Natural killer cell treated with Interleukin-12 subunit alpha and Interleukin-12 subunit beta and Interleukin-15 and Interleukin-18, amount 100 ng/mL, for 72 hours (primary cell): Measurements from ENCODE around the gene SDK1. TPM values are rescaled to one million over a fixed set of nuclear protein-coding genes. Genes with fewer than 3 reads are reported as not detected.

Source experiments
- ATAC-seq, 2 donors: fragments of 150-1000 bp; cut with Tn5 transposase in 1 of 2; sonication (Bioruptor Pico), chemical (Tn5 transposase) in 1 of 2; 2 replicates each; pipeline ENCODE4 v1.10.0; 2021
- DNase-seq: peaks from one replicate; pipeline ENCODE4 v3.0.0; 2022; ENCODE audit warnings: low spot score
- H3K27ac Mint-ChIP-seq, 2 donors: 1 replicate in 1 of 2; 2 replicates in 1 of 2; pipeline ENCODE4 v1.8.0; 2022; ENCODE audit warnings: mixed read lengths in 2 of 2, mild to moderate bottlenecking in 1 of 2, moderate library complexity in 1 of 2
- H3K27me3 Mint-ChIP-seq, 2 donors: 1 replicate in 1 of 2; 2 replicates in 1 of 2; pipeline ENCODE4 v1.8.0; 2022; ENCODE audit warnings: mixed read lengths in 2 of 2
- H3K36me3 Mint-ChIP-seq: one replicate; pipeline ENCODE4 v1.8.0; 2022; ENCODE audit warnings: mixed read lengths
- H3K4me1 Mint-ChIP-seq, 2 donors: 1 replicate in 1 of 2; 2 replicates in 1 of 2; pipeline ENCODE4 v1.8.0; 2022; ENCODE audit warnings: low read depth in 2 of 2, mixed read lengths in 2 of 2, mild to moderate bottlenecking in 1 of 2
- H3K4me3 Mint-ChIP-seq: one replicate; pipeline ENCODE4 v1.8.0; 2022; ENCODE audit warnings: mixed read lengths
- H3K9me3 Mint-ChIP-seq: 2 replicates; pipeline ENCODE4 v1.8.0; 2022; ENCODE audit warnings: mixed read lengths
- total RNA-seq, 2 donors: library from RNA; stranded (reverse); gene quantifications; one replicate each; pipeline ENCODE4 v1.2.3, GENCODE V29; 2022

Gene SDK1
- total RNA-seq, 2 donors from 2014 or later: 0.20 to 0.40 TPM

- Mint-ChIP-seq H3K4me3 (no peak overlapping the region), H3K9me3 (no peaks in the 10 kb centered on the region), H3K4me1 (no peaks in the 10 kb centered on the region), H3K36me3 (no peaks in the 10 kb centered on the region), H3K27ac (no peak overlapping the region), H3K27me3 (peaks cover 39 to 71% of the 10 kb centered on the region in 2 donors)
- DNase-seq (no peak), ATAC-seq (no peak)
Observed at GRCh38 chr7:3378390-3379150, 77.5 kb downstream of the SDK1 start.

- Mint-ChIP-seq H3K4me3 (no peak overlapping the region), H3K27me3 (peaks cover 33 to 59% of the 10 kb centered on the region in 2 donors), H3K9me3 (no peaks in the 10 kb centered on the region), H3K4me1 (no peaks in the 10 kb centered on the region), H3K27ac (no peak overlapping the region), H3K36me3 (no peaks in the 10 kb centered on the region)
- DNase-seq (no peak), ATAC-seq (no peak)
Observed at GRCh38 chr7:3380034-3380433, 79.0 kb downstream of the SDK1 start.

DNA sequence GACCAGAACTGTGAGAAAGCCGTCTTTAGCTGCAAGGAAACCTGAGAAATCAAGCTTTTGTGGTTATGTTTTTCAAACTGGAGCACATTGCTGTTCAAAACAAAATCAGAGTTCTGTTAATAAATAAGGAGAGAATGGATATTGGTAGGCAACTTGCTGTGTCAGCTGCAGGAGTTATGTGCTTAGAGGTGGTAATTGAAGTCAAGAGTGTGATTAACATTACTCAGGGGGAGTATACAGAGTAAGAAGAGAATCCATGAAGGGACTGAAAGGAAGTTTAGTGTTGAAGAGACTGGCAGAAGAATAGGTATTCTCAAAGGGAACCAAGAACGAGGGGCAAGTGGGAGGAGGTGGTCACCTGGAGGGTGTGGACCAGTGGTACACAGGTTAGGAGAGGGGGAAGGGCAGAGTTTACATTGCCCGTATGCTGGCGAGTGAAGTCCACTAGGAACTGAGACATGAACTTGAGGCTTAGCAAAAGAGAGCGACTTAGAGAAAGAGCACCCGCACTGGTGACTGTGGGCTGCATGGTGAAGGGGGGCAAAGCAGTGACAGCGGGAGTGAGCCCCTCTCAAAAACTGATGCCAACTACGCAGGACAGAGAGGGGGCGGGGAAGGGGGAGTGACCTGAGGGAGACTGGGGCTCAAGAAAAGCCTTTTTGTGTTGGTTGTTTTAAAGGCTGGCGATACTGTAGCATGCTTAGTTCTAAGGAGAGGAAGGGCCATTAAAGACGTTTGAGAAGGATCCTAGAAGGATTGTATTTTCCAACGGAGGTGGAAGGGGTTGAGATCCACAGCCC lies 80.0 kb downstream of the SDK1 start:
- no peaks in the 10 kb centered on the region for H3K36me3 Mint-ChIP-seq
- no peaks in the 10 kb centered on the region for H3K4me1 Mint-ChIP-seq
- no peaks in the 10 kb centered on the region for H3K9me3 Mint-ChIP-seq
- peaks cover 30 to 58% of the 10 kb centered on the region in 2 donors for H3K27me3 Mint-ChIP-seq
- H3K27ac Mint-ChIP-seq: no peak overlapping the region
- DNase-seq (no peak), ATAC-seq (peak; percentile 24 to 43)
- H3K4me3 Mint-ChIP-seq: no peak overlapping the region

DNA sequence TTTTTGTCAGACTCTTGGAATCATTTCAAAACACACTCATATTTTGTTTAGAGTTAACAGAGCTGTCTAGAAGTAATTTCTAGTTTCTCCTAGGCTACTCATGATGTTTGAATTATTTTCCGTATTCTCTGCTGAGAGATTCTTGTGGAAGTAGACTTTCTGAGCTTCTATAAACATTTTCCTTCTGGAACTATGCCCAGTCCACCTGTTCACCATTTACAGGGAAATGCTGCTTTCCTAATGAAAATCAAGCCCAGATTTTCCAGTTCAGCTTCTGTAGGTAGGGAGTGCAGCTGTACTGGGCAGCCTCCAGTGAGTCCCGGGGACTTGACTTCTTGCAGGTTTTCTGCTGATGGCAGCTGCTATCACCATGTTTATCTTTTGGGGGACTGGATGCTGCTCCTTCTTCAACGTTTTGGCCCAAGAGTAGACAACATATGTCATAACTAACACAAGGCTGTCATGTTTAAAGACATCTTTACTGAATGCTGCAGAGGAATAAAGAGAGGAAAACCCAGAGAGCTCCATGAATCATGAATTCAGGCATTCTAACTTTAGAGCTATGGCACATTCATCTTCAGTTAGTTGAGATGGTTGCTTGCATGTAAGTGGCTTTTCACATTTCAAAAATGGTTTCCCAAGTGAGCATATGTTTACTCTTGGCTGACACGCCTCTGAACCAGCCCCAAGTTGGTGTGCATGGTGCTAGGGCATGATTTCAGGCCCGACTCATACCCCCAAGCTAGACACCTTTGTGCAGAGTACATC lies 85.6 kb downstream of the SDK1 start:
- ATAC-seq (no peak), DNase-seq (no peak)
- Mint-ChIP-seq H3K4me1 (no peaks in the 10 kb centered on the region), H3K27ac (no peak overlapping the region), H3K36me3 (no peaks in the 10 kb centered on the region), H3K27me3 (peaks cover 20 to 46% of the 10 kb centered on the region in 2 donors), H3K4me3 (no peak overlapping the region), H3K9me3 (no peaks in the 10 kb centered on the region)

GRCh38 chr7:3393862-3394261 lies 92.8 kb downstream of the SDK1 start:
- H3K4me3 Mint-ChIP-seq: no peak overlapping the region
- DNase-seq: no peak
- no peak overlapping the region for H3K27ac Mint-ChIP-seq
- no peaks in the 10 kb centered on the region for H3K4me1 Mint-ChIP-seq
- peaks cover 9% of the 10 kb centered on the region for H3K36me3 Mint-ChIP-seq
- no peak for ATAC-seq
- H3K9me3 Mint-ChIP-seq: peaks cover 9% of the 10 kb centered on the region
- peaks cover 39 to 63% of the 10 kb centered on the region in 2 donors for H3K27me3 Mint-ChIP-seq

DNA sequence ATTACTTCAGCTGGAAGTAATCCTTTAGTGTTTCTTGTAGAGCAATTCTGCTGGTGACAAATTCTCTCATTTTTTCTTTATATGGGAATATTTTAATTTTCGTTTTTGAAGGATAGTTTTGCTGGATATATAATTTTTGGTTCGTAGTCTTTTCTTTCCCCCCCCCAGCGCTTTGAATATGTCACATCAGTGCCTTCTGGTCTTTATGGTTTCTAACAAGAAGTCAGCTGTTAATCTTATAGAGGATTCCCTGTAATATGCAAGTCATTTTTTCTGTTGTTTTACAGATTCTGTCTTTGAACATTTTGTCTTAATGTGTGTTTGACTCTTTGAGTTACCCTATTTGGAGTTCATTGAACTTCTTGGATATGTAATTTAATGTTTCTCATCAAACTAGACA lies 96.3 kb downstream of the SDK1 start:
- Mint-ChIP-seq H3K27me3 (peaks cover 48 to 77% of the 10 kb centered on the region in 2 donors), H3K4me3 (no peak overlapping the region), H3K36me3 (peaks cover 9% of the 10 kb centered on the region), H3K4me1 (no peaks in the 10 kb centered on the region), H3K9me3 (peaks cover 9% of the 10 kb centered on the region), H3K27ac (no peak overlapping the region)
- ATAC-seq: no peak
- DNase-seq: no peak

DNA sequence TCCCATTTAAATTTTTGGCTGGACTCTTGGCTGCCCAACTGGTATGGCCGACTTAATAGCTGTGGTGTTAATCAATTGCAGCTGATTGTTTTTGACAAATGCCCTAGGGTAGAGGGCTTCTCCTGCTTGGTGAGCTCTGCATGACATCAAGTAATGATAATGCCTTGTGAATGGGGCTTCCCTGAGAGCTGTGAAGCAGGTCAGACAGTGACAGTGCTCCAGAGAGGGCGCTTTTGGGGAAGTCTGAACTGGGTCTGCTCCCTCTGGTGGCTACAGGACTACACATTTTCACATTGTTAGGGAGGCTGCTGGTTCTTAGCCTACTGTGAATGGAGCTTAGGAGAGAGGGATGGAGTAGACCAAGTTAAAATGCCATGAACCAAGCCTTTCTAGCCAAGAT lies 98.8 kb downstream of the SDK1 start:
- Mint-ChIP-seq H3K27ac (no peak overlapping the region), H3K27me3 (peaks cover 47 to 86% of the 10 kb centered on the region in 2 donors), H3K36me3 (peaks cover 9% of the 10 kb centered on the region), H3K4me1 (no peaks in the 10 kb centered on the region), H3K4me3 (no peak overlapping the region), H3K9me3 (peaks cover 5% of the 10 kb centered on the region)
- ATAC-seq (no peak), DNase-seq (no peak)

GRCh38 chr7:3404501-3404900 lies 103.4 kb downstream of the SDK1 start:
- H3K4me3 Mint-ChIP-seq: no peak overlapping the region

DNA sequence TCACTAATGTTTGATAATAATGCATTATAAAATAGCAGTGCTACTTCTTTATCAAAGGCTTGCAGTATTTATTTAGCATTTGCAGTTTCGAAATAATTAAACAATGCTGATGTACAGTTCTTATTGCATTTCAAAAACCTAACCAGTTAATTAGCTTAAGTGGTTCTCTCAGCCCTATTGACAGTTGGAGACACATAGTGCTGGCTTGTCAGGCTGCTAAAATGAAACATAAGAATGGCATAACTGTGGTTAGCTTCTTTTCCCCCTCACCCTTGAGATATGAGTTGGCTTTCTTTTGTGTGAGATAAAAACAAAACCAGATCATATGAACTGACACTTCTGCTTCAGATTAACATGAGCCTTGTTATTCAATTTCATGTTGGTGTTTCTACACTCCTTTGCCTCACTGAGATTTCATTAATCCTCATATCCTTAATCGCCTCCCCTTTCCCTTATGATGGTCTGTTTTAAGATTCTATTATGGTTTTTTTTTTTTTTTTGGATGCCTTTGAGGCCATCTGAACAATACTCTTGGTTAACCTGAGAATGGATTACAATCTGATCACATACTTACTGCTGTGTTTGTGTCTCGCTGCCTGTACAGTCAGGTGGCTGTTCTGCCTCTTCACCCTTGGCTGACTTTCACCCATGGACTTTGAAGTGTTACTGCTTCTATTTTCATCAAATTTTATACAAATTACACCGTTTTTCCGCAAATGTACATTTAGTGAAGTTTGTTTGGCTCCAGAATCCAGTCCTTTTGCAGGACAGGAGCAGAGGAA lies 108.0 kb downstream of the SDK1 start:
- H3K27ac Mint-ChIP-seq: no peak overlapping the region
- no peaks in the 10 kb centered on the region for H3K36me3 Mint-ChIP-seq
- H3K4me1 Mint-ChIP-seq: peaks cover 0 to 6% of the 10 kb centered on the region in 2 donors
- DNase-seq (no peak), ATAC-seq (peak in 1 of 2 donors; percentile 58)
- H3K9me3 Mint-ChIP-seq: no peaks in the 10 kb centered on the region
- H3K4me3 Mint-ChIP-seq: no peak overlapping the region
- peaks cover 40 to 67% of the 10 kb centered on the region in 2 donors for H3K27me3 Mint-ChIP-seq

More at GRCh38 chr7:3404501-3404900, 103.4 kb downstream of the SDK1 start:
- peaks cover 40 to 73% of the 10 kb centered on the region in 2 donors for H3K27me3 Mint-ChIP-seq
- H3K27ac Mint-ChIP-seq: no peak overlapping the region
- H3K9me3 Mint-ChIP-seq: no peaks in the 10 kb centered on the region
- ATAC-seq (no peak), DNase-seq (no peak)
- peaks cover 0 to 4% of the 10 kb centered on the region in 2 donors for H3K4me1 Mint-ChIP-seq
- H3K36me3 Mint-ChIP-seq: no peaks in the 10 kb centered on the region

DNA sequence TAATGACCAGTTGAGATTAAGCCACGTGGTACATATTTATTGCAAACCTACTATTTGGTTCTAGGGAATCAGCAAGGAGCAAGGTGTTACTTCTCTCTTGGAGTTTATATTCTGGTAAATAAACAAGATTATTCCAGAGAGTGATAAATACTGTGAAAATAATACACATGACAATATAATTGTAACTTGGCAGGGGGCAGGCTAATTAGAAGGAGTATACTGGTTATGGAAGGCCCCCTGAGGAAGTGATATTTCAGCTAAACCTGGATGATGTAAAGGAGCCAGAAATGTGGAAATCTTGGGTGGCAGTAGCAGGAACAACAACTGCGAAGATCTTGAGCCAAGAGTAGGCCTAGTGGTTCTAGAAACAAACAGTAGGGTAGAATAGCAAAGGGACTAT lies 111.8 kb downstream of the SDK1 start:
- no peak overlapping the region for H3K27ac Mint-ChIP-seq
- ATAC-seq (no peak), DNase-seq (no peak)
- no peaks in the 10 kb centered on the region for H3K9me3 Mint-ChIP-seq
- peaks cover 34 to 63% of the 10 kb centered on the region in 2 donors for H3K27me3 Mint-ChIP-seq
- H3K4me1 Mint-ChIP-seq: peaks cover 0 to 6% of the 10 kb centered on the region in 2 donors
- H3K36me3 Mint-ChIP-seq: no peaks in the 10 kb centered on the region
- H3K4me3 Mint-ChIP-seq: no peak overlapping the region

DNA sequence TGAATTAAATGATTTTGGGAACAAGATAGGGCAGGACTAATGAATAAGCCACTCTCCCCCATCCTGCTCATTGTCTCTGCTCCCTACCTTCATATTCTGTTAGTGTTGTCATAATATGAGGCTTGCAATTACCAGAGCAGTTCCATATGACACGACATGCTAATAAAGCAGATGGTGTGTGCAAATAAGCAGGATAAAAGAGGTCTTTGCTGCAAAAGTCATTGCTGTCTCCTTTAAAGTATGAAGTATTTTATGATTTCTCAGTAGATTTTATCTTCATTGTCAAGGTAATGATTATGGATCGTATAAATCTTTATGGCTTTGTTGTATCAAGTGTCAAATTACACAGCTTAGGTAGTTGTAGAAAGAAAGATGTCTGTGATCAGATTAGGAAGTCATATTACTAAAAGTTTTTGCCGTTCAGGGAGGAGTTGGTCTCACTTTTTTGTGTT lies 114.8 kb downstream of the SDK1 start:
- H3K4me1 Mint-ChIP-seq: no peaks in the 10 kb centered on the region

DNA sequence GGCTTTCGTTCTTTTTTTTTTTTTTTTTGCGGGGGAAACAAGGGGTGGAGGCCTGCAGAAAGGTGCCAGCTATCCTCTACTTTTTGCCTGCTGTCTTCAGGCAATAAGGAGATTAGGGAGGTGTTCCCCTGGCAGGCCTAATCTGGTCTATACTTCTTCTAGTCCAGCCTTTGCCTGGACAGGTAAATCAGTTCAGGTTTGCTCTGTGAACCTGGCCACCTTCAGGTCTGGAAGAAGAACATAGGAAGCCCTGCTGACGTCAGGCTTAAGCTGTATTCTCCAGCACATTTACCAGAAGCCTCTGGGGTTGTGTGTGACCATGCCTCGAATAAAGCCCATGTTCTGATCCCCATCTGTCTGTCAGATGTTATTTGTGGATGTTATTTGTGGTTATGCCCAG lies 115.4 kb downstream of the SDK1 start:
- Mint-ChIP-seq H3K27me3 (peaks cover 27 to 62% of the 10 kb centered on the region in 2 donors), H3K9me3 (no peaks in the 10 kb centered on the region)

More for the DNA sequence above, 114.8 kb downstream of the SDK1 start:
- Mint-ChIP-seq H3K27ac (no peak overlapping the region), H3K4me3 (no peak overlapping the region), H3K36me3 (no peaks in the 10 kb centered on the region), H3K27me3 (peaks cover 30 to 68% of the 10 kb centered on the region in 2 donors), H3K9me3 (no peaks in the 10 kb centered on the region)
- ATAC-seq: no peak
- no peak for DNase-seq

GRCh38 chr7:3425087-3425486 lies 124.0 kb downstream of the SDK1 start:
- H3K27ac Mint-ChIP-seq: no peak overlapping the region
- peaks cover 11 to 14% of the 10 kb centered on the region in 2 donors for H3K27me3 Mint-ChIP-seq
- no peaks in the 10 kb centered on the region for H3K36me3 Mint-ChIP-seq
- H3K4me3 Mint-ChIP-seq: no peak overlapping the region
- DNase-seq (no peak), ATAC-seq (no peak)
- H3K4me1 Mint-ChIP-seq: no peaks in the 10 kb centered on the region
- no peaks in the 10 kb centered on the region for H3K9me3 Mint-ChIP-seq

More for the DNA sequence above, 115.4 kb downstream of the SDK1 start:
- no peak overlapping the region for H3K4me3 Mint-ChIP-seq
- ATAC-seq (no peak), DNase-seq (no peak)
- no peaks in the 10 kb centered on the region for H3K4me1 Mint-ChIP-seq
- H3K36me3 Mint-ChIP-seq: no peaks in the 10 kb centered on the region
- H3K27ac Mint-ChIP-seq: no peak overlapping the region
